Panc1 (cell line): Measurements from ENCODE around the gene ITGAV.

Experiments used
- POLR2AphosphoS5 ChIP-seq: IDR thresholded peaks from 2 replicates; pipeline ENCODE4 v1.6.1; 2012; ENCODE audit warnings: mild to moderate bottlenecking, low read depth, low read length, moderate library complexity
- SIN3A ChIP-seq: IDR thresholded peaks from 2 replicates; pipeline ENCODE4 v1.6.1; 2012; ENCODE audit warnings: low read depth, mild to moderate bottlenecking, low read length, moderate library complexity, borderline replicate concordance; ENCODE audit not compliant: insufficient read depth
- TF ChIP-seq, protein P1 (sequence below): fragments of 450-650 bp; IDR thresholded peaks from 2 replicates; pipeline ENCODE4 v1.5.1; 2017; ENCODE audit warnings: mild to moderate bottlenecking
- TF ChIP-seq, protein P2 (sequence below), 2 experiments: IDR thresholded peaks; 2 replicates each; pipeline ENCODE4 v1.6.1; 2011 to 2012; ENCODE audit warnings: low read depth in 2 of 2, control low read depth in 1 of 2, low read length in 1 of 2, mild to moderate bottlenecking in 1 of 2, moderate library complexity in 1 of 2; ENCODE audit not compliant: insufficient read depth in 1 of 2

DNA sequence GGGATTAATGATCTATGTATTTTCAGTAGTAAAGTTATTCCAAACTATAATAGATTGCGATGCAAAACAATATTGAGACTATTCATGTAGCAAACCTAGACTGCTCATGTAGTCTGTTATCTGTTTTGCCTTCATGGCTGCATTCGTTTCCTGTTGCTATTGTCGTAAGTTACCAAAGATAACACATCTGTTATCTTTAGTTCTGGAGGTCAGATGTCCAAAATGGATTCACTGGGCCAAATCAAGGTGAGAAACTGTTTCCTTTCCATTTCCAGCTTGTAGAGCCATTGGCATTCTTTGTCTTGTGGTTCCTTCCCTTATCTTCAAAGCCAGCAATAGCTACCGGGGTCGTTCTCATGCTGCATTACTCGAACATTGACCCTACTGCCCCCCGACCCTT, 20.9 kb downstream of the ITGAV start:
- TF ChIP-seq, protein P1, sequence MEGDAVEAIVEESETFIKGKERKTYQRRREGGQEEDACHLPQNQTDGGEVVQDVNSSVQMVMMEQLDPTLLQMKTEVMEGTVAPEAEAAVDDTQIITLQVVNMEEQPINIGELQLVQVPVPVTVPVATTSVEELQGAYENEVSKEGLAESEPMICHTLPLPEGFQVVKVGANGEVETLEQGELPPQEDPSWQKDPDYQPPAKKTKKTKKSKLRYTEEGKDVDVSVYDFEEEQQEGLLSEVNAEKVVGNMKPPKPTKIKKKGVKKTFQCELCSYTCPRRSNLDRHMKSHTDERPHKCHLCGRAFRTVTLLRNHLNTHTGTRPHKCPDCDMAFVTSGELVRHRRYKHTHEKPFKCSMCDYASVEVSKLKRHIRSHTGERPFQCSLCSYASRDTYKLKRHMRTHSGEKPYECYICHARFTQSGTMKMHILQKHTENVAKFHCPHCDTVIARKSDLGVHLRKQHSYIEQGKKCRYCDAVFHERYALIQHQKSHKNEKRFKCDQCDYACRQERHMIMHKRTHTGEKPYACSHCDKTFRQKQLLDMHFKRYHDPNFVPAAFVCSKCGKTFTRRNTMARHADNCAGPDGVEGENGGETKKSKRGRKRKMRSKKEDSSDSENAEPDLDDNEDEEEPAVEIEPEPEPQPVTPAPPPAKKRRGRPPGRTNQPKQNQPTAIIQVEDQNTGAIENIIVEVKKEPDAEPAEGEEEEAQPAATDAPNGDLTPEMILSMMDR: no peak
- TF ChIP-seq, protein P2, sequence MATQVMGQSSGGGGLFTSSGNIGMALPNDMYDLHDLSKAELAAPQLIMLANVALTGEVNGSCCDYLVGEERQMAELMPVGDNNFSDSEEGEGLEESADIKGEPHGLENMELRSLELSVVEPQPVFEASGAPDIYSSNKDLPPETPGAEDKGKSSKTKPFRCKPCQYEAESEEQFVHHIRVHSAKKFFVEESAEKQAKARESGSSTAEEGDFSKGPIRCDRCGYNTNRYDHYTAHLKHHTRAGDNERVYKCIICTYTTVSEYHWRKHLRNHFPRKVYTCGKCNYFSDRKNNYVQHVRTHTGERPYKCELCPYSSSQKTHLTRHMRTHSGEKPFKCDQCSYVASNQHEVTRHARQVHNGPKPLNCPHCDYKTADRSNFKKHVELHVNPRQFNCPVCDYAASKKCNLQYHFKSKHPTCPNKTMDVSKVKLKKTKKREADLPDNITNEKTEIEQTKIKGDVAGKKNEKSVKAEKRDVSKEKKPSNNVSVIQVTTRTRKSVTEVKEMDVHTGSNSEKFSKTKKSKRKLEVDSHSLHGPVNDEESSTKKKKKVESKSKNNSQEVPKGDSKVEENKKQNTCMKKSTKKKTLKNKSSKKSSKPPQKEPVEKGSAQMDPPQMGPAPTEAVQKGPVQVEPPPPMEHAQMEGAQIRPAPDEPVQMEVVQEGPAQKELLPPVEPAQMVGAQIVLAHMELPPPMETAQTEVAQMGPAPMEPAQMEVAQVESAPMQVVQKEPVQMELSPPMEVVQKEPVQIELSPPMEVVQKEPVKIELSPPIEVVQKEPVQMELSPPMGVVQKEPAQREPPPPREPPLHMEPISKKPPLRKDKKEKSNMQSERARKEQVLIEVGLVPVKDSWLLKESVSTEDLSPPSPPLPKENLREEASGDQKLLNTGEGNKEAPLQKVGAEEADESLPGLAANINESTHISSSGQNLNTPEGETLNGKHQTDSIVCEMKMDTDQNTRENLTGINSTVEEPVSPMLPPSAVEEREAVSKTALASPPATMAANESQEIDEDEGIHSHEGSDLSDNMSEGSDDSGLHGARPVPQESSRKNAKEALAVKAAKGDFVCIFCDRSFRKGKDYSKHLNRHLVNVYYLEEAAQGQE (IDR thresholded peaks at IDR 0.05; ENCODE audit: insufficient read depth in 1 of 2, low read depth in 2 of 2, low read length in 1 of 2): no peak
- TF ChIP-seq SIN3A: no peak
- no peak for TF ChIP-seq POLR2AphosphoS5
